Stomach (tissue), 9 donors: ENCODE results near the gene CPS1. TPM values are rescaled to one million over a fixed set of nuclear protein-coding genes. Genes with fewer than 3 reads are reported as not detected.

Experiments
- DNase-seq, 2 donors: peaks; one replicate each; pipeline versions ENCODE4 v3.0.0 to v3.0.0-alpha.2; 2013 to 2019
- H3K27ac ChIP-seq, 5 donors: fragments of 200-600 bp in 4 of 5; sonication (generic) in 4 of 5; one replicate each; pipeline ENCODE4 v1.5.1; 2013 to 2019; ENCODE audit warnings: mild to moderate bottlenecking in 1 of 5, moderate library complexity in 1 of 5
- H3K27me3 ChIP-seq, 3 donors: fragments of 200-600 bp; sonication (generic); one replicate each; pipeline ENCODE4 v1.5.1; 2017 to 2019; ENCODE audit warnings: mixed run types in 1 of 3
- H3K36me3 ChIP-seq, 4 donors: fragments of 200-600 bp; sonication (generic); 1 replicate in 3 of 4; 2 replicates in 1 of 4; pipeline ENCODE4 v1.5.1; 2016 to 2019
- H3K4me1 ChIP-seq, 4 donors: fragments of 200-600 bp; sonication (generic); one replicate each; pipeline ENCODE4 v1.5.1; 2016 to 2019
- H3K4me3 ChIP-seq, 4 donors: fragments of 200-600 bp; sonication (generic) in 3 of 4; one replicate each; pipeline ENCODE4 v1.5.1; 2016 to 2019; ENCODE audit warnings: mild to moderate bottlenecking in 1 of 4
- H3K9me3 ChIP-seq, 4 donors: fragments of 200-600 bp; sonication (generic); one replicate each; pipeline ENCODE4 v1.5.1; 2016 to 2019
- EP300 ChIP-seq: sonication (generic); formaldehyde crosslinking; IDR thresholded peaks from one replicate; pipeline ENCODE4 v1.6.1; 2017; ENCODE audit warnings: antibody characterized with exemption
- POLR2A ChIP-seq, 4 donors: fragments of 450-650 bp; IDR thresholded peaks; one replicate each; pipeline ENCODE4 v1.6.1; 2016; ENCODE audit warnings: antibody characterized with exemption in 4 of 4, control low read depth in 2 of 4, mild to moderate bottlenecking in 1 of 4, moderate library complexity in 1 of 4
- POLR2AphosphoS5 ChIP-seq, 3 donors: sonication (generic); formaldehyde crosslinking; IDR thresholded peaks; one replicate each; pipeline ENCODE4 v1.6.1; 2016; ENCODE audit warnings: antibody characterized with exemption in 3 of 3
- WGBS, 5 donors: extraction: QIAGEN DNeasy Blood & Tissue Kit in 3 of 5; methylation state at CpG; one replicate each; pipeline versions ENCODE4 v1.1.5 to v1.1.7; 2013 to 2018; 5-methylcytosine and 5-hydroxymethylcytosine counted together
- intact Hi-C: fragments of 100-400 bp; cut with DNase I; formaldehyde crosslinking; loops from one replicate; pipeline ENCODE4 v1.15.1; 2023; ENCODE audit warnings: low total_unique reads
- polyA plus RNA-seq, 3 donors: library from polyadenylated mRNA; stranded (reverse); fragments of 200-250 nt; gene quantifications; one replicate each; pipeline ENCODE4 v1.2.3, GENCODE V29; 2013
- total RNA-seq, 5 donors: library from RNA; depleted of rRNA; stranded (reverse); fragments of >200 nt; gene quantifications; one replicate each; pipeline versions ENCODE4 v1.1.0 to v1.2.3, GENCODE V29; 2014 to 2016
- TF ChIP-seq, protein P1 (sequence below), 7 experiments: fragments of 450-650 bp in 4 of 7; fragments of 200-600 bp in 3 of 7; sonication (generic) in 3 of 7; IDR thresholded peaks; one replicate each; pipeline ENCODE4 v1.5.1; 2016 to 2019; ENCODE audit warnings: antibody characterized with exemption in 7 of 7, control low read depth in 2 of 7, mild to moderate bottlenecking in 1 of 7
- donor health status: healthy with polysubstance abuse.
- donor health status: Bipolar disorder and iron deficiency.
- donor health status: healthy.

Gene CPS1
- total and polyA plus RNA-seq, 8 donors: under 0.01 to 14.9 (median 0.51) TPM

GRCh38 chr2:210522399-210522798 is 34.0 kb upstream of the CPS1 start:
- intact Hi-C loops: no loop called here
- DNase-seq: no peak
- no peaks in the 10 kb centered on the region for H3K4me1 ChIP-seq
- H3K27ac ChIP-seq: no peak overlapping the region
- H3K4me3 ChIP-seq: no peak overlapping the region
- TF ChIP-seq, protein P1, sequence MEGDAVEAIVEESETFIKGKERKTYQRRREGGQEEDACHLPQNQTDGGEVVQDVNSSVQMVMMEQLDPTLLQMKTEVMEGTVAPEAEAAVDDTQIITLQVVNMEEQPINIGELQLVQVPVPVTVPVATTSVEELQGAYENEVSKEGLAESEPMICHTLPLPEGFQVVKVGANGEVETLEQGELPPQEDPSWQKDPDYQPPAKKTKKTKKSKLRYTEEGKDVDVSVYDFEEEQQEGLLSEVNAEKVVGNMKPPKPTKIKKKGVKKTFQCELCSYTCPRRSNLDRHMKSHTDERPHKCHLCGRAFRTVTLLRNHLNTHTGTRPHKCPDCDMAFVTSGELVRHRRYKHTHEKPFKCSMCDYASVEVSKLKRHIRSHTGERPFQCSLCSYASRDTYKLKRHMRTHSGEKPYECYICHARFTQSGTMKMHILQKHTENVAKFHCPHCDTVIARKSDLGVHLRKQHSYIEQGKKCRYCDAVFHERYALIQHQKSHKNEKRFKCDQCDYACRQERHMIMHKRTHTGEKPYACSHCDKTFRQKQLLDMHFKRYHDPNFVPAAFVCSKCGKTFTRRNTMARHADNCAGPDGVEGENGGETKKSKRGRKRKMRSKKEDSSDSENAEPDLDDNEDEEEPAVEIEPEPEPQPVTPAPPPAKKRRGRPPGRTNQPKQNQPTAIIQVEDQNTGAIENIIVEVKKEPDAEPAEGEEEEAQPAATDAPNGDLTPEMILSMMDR (IDR thresholded peaks at IDR 0.05): no peak
- TF ChIP-seq POLR2AphosphoS5 (IDR thresholded peaks at IDR 0.05) (no peak), POLR2A (IDR thresholded peaks at IDR 0.05) (no peak), EP300 (no peak)
- no peaks in the 10 kb centered on the region for H3K9me3 ChIP-seq
- no peaks in the 10 kb centered on the region for H3K36me3 ChIP-seq
- no peaks in the 10 kb centered on the region for H3K27me3 ChIP-seq

GRCh38 chr2:210523650-210524289 is 32.6 kb upstream of the CPS1 start:
- 72 to 89% (median 82%) methylated on average over 4 of the region's 4 CpGs for WGBS, 5 donors
- DNase-seq: no peak
- TF ChIP-seq EP300 (no peak), POLR2AphosphoS5 (IDR thresholded peaks at IDR 0.05) (no peak), POLR2A (IDR thresholded peaks at IDR 0.05) (no peak)
- TF ChIP-seq, protein P1 (IDR thresholded peaks at IDR 0.05): no peak

DNA sequence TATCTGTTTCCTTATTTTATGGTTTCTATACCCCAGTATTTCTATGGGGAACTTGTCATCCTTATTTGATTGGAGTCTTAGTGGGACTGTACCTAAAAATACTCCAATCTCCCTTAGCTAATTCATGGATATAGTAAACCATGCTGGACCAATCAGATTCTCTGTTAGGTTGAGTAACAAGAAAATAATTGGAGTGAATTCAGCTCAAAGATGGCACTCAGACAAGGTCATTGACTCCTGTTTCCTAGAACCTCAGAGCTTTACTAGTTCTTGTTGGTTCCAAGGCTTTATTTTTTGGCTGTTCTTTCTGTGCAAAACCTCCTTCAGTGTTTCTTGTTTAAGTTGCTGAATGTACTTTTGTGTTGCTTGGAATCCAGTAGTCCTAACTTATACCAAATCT is 31.9 kb upstream of the CPS1 start:
- TF ChIP-seq, protein P1 (IDR thresholded peaks at IDR 0.05): no peak
- TF ChIP-seq EP300 (no peak), POLR2A (IDR thresholded peaks at IDR 0.05) (no peak)
- no peaks in the 10 kb centered on the region for H3K27me3 ChIP-seq
- H3K4me1 ChIP-seq: no peaks in the 10 kb centered on the region
- H3K36me3 ChIP-seq: no peaks in the 10 kb centered on the region
- H3K4me3 ChIP-seq: no peak overlapping the region
- intact Hi-C loops: no loop called here
- no peaks in the 10 kb centered on the region for H3K9me3 ChIP-seq
- no peak for DNase-seq
- no peak overlapping the region for H3K27ac ChIP-seq

More at GRCh38 chr2:210523650-210524289, 32.6 kb upstream of the CPS1 start:
- Histone ChIP-seq H3K27ac (no peak overlapping the region), H3K4me1 (no peaks in the 10 kb centered on the region), H3K36me3 (no peaks in the 10 kb centered on the region), H3K27me3 (no peaks in the 10 kb centered on the region), H3K4me3 (no peak overlapping the region), H3K9me3 (no peaks in the 10 kb centered on the region)
- intact Hi-C loops: no loop called here

GRCh38 chr2:210527286-210527685 is 29.1 kb upstream of the CPS1 start:
- Histone ChIP-seq H3K4me1 (no peaks in the 10 kb centered on the region), H3K27ac (no peak overlapping the region), H3K27me3 (no peaks in the 10 kb centered on the region), H3K36me3 (no peaks in the 10 kb centered on the region), H3K4me3 (no peak overlapping the region), H3K9me3 (no peaks in the 10 kb centered on the region)
- intact Hi-C loops: no loop called here
- TF ChIP-seq, protein P1 (IDR thresholded peaks at IDR 0.05): no peak
- no peak for TF ChIP-seq EP300
- no peak for TF ChIP-seq POLR2AphosphoS5 (IDR thresholded peaks at IDR 0.05)
- no peak for TF ChIP-seq POLR2A (IDR thresholded peaks at IDR 0.05)
- DNase-seq: no peak
